IMR-90 (cell line): ENCODE results near the gene CHRNA5. TPM values are rescaled to one million over a fixed set of nuclear protein-coding genes. Genes with fewer than 3 reads are reported as not detected.

Experiments
- ATAC-seq: fragments of 200-7000 bp; cut with Tn5 transposase; 2 replicates; pipeline ENCODE4 v1.9.1; 2020; ENCODE audit warnings: low read depth, mild to moderate bottlenecking, moderate library complexity
- BruUV-seq: library from RNA; stranded (reverse); fragments of 400-500 nt; replicated peaks from 2 replicates; lab custom pipeline; 2021; lab: Mats Ljungman, UMichigan
- CTCF ChIA-PET: fragments of 300-600 bp; formaldehyde crosslinking; extraction: SDS; loops from one replicate; lab custom pipeline; 2021; ENCODE audit warnings: antibody characterized with exemption; lab: Yijun Ruan, JAX
- POLR2A ChIA-PET: fragments of 300-600 bp; sonication (Branson Sonifier 250); formaldehyde crosslinking; loops from one replicate; lab custom pipeline; 2022; ENCODE audit warnings: antibody characterized with exemption; ENCODE audit not compliant: unreplicated experiment; lab: Charles Lee
- DNase-seq: peaks from one replicate; pipeline ENCODE4 v3.0.0; 2013
- H2AFZ ChIP-seq: replicated peaks from 2 replicates; pipeline ENCODE3; 2013; ENCODE audit warnings: low read length, mild to moderate bottlenecking; ENCODE audit not compliant: poor library complexity
- H2AK5ac ChIP-seq: 2 replicates; pipeline ENCODE4 v1.6.1; 2013; ENCODE audit warnings: low read depth, low read length, inconsistent platforms
- H2AK9ac ChIP-seq: replicated peaks from 2 replicates; pipeline ENCODE3; 2013; ENCODE audit warnings: mild to moderate bottlenecking, low read depth, low read length, moderate library complexity; ENCODE audit not compliant: poor library complexity
- H2BK120ac ChIP-seq: 2 replicates; pipeline ENCODE4 v1.6.1; 2013; ENCODE audit warnings: low read depth, low read length, inconsistent platforms
- H2BK15ac ChIP-seq: 3 replicates; pipeline ENCODE4 v1.6.1; 2013; ENCODE audit warnings: low read depth, low read length, inconsistent platforms
- H2BK20ac ChIP-seq: 2 replicates; pipeline ENCODE4 v1.6.1; 2013; ENCODE audit warnings: low read depth, mild to moderate bottlenecking, inconsistent platforms, low read length, moderate library complexity
- H2BK5ac ChIP-seq: 2 replicates; pipeline ENCODE4 v1.6.1; 2013; ENCODE audit warnings: mild to moderate bottlenecking, low read depth, low read length, inconsistent platforms; ENCODE audit not compliant: poor library complexity, severe bottlenecking
- H3K14ac ChIP-seq: replicated peaks from 2 replicates; pipeline ENCODE4 v1.6.1; 2013; ENCODE audit warnings: low read depth, low read length, inconsistent platforms
- H3K18ac ChIP-seq: 2 replicates; pipeline ENCODE4 v1.6.1; 2013; ENCODE audit warnings: low read depth, low read length, control low read depth
- H3K23ac ChIP-seq: 2 replicates; pipeline ENCODE4 v1.6.1; 2013; ENCODE audit warnings: low read depth, low read length, inconsistent platforms
- H3K27ac ChIP-seq: 2 replicates; pipeline ENCODE4 v1.5.1; 2013; ENCODE audit warnings: mild to moderate bottlenecking, control low read depth, low read length; ENCODE audit not compliant: insufficient read depth
- H3K27me3 ChIP-seq: 2 replicates; pipeline ENCODE4 v1.6.1; 2013; ENCODE audit warnings: low read length; ENCODE audit not compliant: control insufficient read depth, insufficient read depth
- H3K36me3 ChIP-seq: 2 replicates; pipeline ENCODE4 v1.6.1; 2013; ENCODE audit warnings: low read length, mixed read lengths; ENCODE audit not compliant: control insufficient read depth, insufficient read depth
- H3K4ac ChIP-seq: 2 replicates; pipeline ENCODE4 v1.6.1; 2013; ENCODE audit warnings: low read depth, low read length, inconsistent platforms
- H3K4me1 ChIP-seq: 2 replicates; pipeline ENCODE4 v1.6.1; 2013; ENCODE audit warnings: low read length, mixed read lengths; ENCODE audit not compliant: control insufficient read depth, insufficient read depth
- H3K4me2 ChIP-seq: 2 replicates; pipeline ENCODE4 v1.6.1; 2013; ENCODE audit warnings: low read depth, mild to moderate bottlenecking, control low read depth, low read length, moderate library complexity
- H3K4me3 ChIP-seq: 2 replicates; pipeline ENCODE4 v1.5.1; 2013; ENCODE audit warnings: low read depth, mild to moderate bottlenecking, control low read depth, low read length, moderate library complexity; ENCODE audit not compliant: insufficient read depth
- H3K56ac ChIP-seq: 2 replicates; pipeline ENCODE4 v1.6.1; 2013; ENCODE audit warnings: low read length, inconsistent platforms; ENCODE audit not compliant: insufficient read depth; ENCODE audit errors: extremely low read depth
- H3K79me1 ChIP-seq, 2 experiments: 2 replicates each; pipeline ENCODE4 v1.6.1; 2013; ENCODE audit warnings: low read length in 2 of 2, inconsistent platforms in 1 of 2, low read depth in 1 of 2
- H3K9ac ChIP-seq: 2 replicates; pipeline ENCODE4 v1.6.1; 2013; ENCODE audit warnings: low read depth, low read length, control low read depth
- H3K9me1 ChIP-seq: 2 replicates; pipeline ENCODE4 v1.6.1; 2013; ENCODE audit warnings: low read length, inconsistent platforms; ENCODE audit not compliant: insufficient read depth
- H3K9me3 ChIP-seq: 2 replicates; pipeline ENCODE4 v1.6.1; 2013; ENCODE audit warnings: low read length; ENCODE audit not compliant: control insufficient read depth, insufficient read depth
- H4K20me1 ChIP-seq: 2 replicates; pipeline ENCODE4 v1.6.1; 2013; ENCODE audit warnings: low read length, inconsistent platforms; ENCODE audit not compliant: insufficient read depth
- H4K5ac ChIP-seq: 2 replicates; pipeline ENCODE4 v1.6.1; 2013; ENCODE audit warnings: mild to moderate bottlenecking, low read depth, low read length, control low read depth
- H4K8ac ChIP-seq, 2 experiments: 2 replicates each; pipeline ENCODE4 v1.6.1; 2013; ENCODE audit warnings: low read depth in 2 of 2, low read length in 2 of 2, control low read depth in 1 of 2, inconsistent platforms in 1 of 2
- H4K91ac ChIP-seq: 2 replicates; pipeline ENCODE4 v1.6.1; 2013; ENCODE audit warnings: low read depth, low read length, inconsistent platforms; ENCODE audit not compliant: insufficient read depth
- CHD1 ChIP-seq: IDR thresholded peaks from 2 replicates; pipeline ENCODE4 v1.6.1; 2012; ENCODE audit warnings: low read depth, low read length, improper control_type of control experiment
- MAFK ChIP-seq: IDR thresholded peaks from 2 replicates; pipeline ENCODE4 v1.6.1; 2012; ENCODE audit warnings: low read depth, low read length, improper control_type of control experiment
- SMC3 ChIP-seq: fragments of 150-350 bp; IDR thresholded peaks from 2 replicates; pipeline ENCODE4 v1.6.1; 2016; ENCODE audit warnings: low read depth, mild to moderate bottlenecking, antibody characterized with exemption, low read length, moderate library complexity
- WGBS, 2 experiments: methylation state at CpG; one replicate each; pipeline versions ENCODE4 v1.1.5 to v1.1.7; 2013; ENCODE audit warnings: missing lambda C conversion rate in 2 of 2; ENCODE audit not compliant: insufficient read length in 1 of 2; ENCODE audit errors: extremely low coverage in 2 of 2; 5-methylcytosine and 5-hydroxymethylcytosine counted together
- dilution Hi-C: fragments of 300-500 bp; cut with HindIII; formaldehyde crosslinking; loops from one replicate; pipeline ENCODE4 v1.14.3; 2018; ENCODE audit warnings: low sequenced_read_pairs; ENCODE audit not compliant: unreplicated experiment
- in situ Hi-C: fragments of 300-500 bp; cut with MboI; formaldehyde crosslinking; loops from 3 replicates; pipeline ENCODE4 v1.14.3; 2019; ENCODE audit warnings: low sequenced_read_pairs, inconsistent platforms, mixed read lengths
- intact Hi-C: fragments of 100-400 bp; cut with micrococcal nuclease; formaldehyde crosslinking; loops from 2 replicates; pipeline ENCODE4 v1.10.0; 2022
- polyA plus RNA-seq, 3 experiments: library from polyadenylated mRNA; depleted of rRNA; stranded (reverse); fragments of >200 nt; gene quantifications; 2 replicates each; pipeline ENCODE4 v1.2.3, GENCODE V29; 2012; ENCODE audit warnings: low replicate concordance in 1 of 3
- total RNA-seq: library from RNA; depleted of rRNA; stranded (reverse); fragments of >200 nt; gene quantifications from 2 replicates; pipeline ENCODE4 v1.2.3, GENCODE V29; 2012

Gene CHRNA5
- total and polyA plus RNA-seq, 2 of the 4 experiments (the other 2 are of a cell fraction) = 0.54 to 0.94 TPM

DNA sequence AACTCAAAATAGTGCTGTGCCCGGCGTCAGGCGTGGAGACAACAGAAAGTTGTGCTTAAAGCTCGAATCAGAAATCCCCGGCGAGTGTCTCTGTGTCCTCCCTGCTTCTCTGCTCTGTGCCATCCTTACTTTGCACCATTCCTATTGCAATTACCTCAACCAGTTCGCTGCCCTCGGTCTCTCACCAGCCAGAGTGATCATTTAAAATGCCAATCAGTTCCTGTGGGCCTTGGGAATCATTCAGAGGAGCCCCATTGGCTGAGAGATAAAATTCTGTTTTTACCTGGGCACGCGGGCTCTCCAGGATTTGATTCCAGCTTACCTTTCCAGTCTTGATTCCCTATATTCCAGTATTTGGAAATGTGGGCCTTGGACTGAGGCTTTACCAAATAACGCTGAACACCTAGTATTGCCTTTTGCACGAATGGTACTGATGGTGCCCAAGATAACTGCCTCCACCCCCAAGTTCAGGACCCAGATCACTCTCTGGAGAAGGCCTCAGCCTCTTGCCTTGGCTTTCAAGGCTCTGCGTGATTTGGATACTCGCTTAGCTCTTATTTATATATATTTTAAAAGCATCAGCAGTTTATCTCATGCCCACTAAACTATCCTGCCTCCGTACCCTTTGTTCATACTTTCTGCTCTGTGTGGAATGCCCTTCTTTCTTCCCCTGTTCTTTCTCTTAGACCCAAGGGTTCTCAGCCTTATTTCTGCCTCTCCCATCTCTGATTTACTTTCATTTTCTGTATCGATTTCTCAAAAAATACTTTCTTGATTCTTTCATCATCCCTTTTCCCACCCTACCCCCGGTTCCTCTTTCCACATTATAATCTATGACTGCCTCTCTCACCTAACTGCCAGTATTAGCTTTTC, 24.2 kb upstream of the CHRNA5 start (continued):
- TF ChIP-seq CHD1 = no peak

DNA sequence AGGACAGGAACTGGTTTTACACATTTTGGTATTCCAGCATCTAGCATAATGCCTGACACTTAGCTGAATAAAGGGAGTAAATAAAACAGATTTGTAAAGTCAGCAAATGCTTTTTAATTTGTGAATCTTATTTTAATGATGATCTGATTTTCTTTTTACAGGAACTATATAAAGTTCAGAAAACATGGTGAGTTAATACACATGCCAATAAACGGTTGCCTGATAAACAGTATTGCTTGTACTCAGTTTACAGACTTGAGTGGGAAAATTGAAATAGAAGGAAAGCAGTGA, 23.6 kb upstream of the CHRNA5 start:
- BruUV-seq = no TSS peak
- H3K18ac ChIP-seq = no peak overlapping the region
- no peaks in the 10 kb centered on the region for H3K9me3 ChIP-seq
- H3K4me2 ChIP-seq = peak overlapping the region; percentile 91
- H3K9ac ChIP-seq = peak overlapping the region; percentile 92
- no peak overlapping the region for H2BK20ac ChIP-seq
- in situ Hi-C loops (no loop called here), intact Hi-C loops (no loop called here), dilution Hi-C loops (no loop called here)
- H2AK5ac ChIP-seq = no peak overlapping the region
- peaks cover 20 to 31% of the 10 kb centered on the region in 2 experiments for H3K79me1 ChIP-seq
- H2BK120ac ChIP-seq = no peak overlapping the region
- H3K27ac ChIP-seq = peak overlapping the region; percentile 52; the same call in 1 of the 2 replicates
- H3K4me3 ChIP-seq = peak overlapping the region; percentile 93; the same call in 1 of the 2 replicates
- H3K14ac ChIP-seq = no peak overlapping the region; the same call in 1 of the 2 replicates
- 0 out of 2 replicates have a peak, but pooled peaks cover 2% of the 10 kb centered on the region for H3K9me1 ChIP-seq
- ChIA-PET POLR2A (no interaction called here), CTCF (no interaction called here)
- H3K23ac ChIP-seq = no peak overlapping the region
- H3K27me3 ChIP-seq = no peaks in the 10 kb centered on the region
- peak overlapping the region; percentile 10; the same call in 1 of the 2 replicates for H3K56ac ChIP-seq
- H2AK9ac ChIP-seq = no peak overlapping the region
- no peaks in the 10 kb centered on the region for H3K4me1 ChIP-seq
- no peak overlapping the region for H4K8ac ChIP-seq
- WGBS, 2 experiments = no CpG with 5 or more reads among the region's 1 CpG
- H2BK5ac ChIP-seq = no peak overlapping the region
- peaks cover 7% of the 10 kb centered on the region for H4K20me1 ChIP-seq
- DNase-seq (no peak), ATAC-seq (no peak)
- H3K36me3 ChIP-seq = peaks cover 19% of the 10 kb centered on the region
- no peak overlapping the region for H2BK15ac ChIP-seq
- no peak overlapping the region for H4K5ac ChIP-seq
- TF ChIP-seq MAFK (peak; percentile 55), SMC3 (no peak)
- H3K4ac ChIP-seq = no peak overlapping the region
- no peak overlapping the region for H4K91ac ChIP-seq
- H2AFZ ChIP-seq = no peak overlapping the region
